T-helper 2 cell treated with Interferon-gamma antibody and Interleukin-4, amounts not matched to agents 100 ng/mL and 5 ng/mL, for 36 hours (primary cell): ENCODE data around the gene MYLK4. TPM values are rescaled to one million over a fixed set of nuclear protein-coding genes. Genes with fewer than 3 reads are reported as not detected.

Source experiments
- intact Hi-C: fragments of 100-400 bp; cut with micrococcal nuclease; formaldehyde crosslinking; loops from one replicate; pipeline ENCODE4 v1.15.1; 2023
- total RNA-seq: library from RNA; stranded (reverse); gene quantifications from 2 replicates; pipeline ENCODE4 v1.2.3, GENCODE V29; 2022

The MYLK4 gene
- total RNA-seq, 1 donor from 2014 or later, result 0.30 TPM

GRCh38 chr6:2780102-2780737 lies 29.5 kb upstream of the MYLK4 start:
- intact Hi-C loops, result no loop called here

GRCh38 chr6:2777249-2777648 lies 26.5 kb upstream of the MYLK4 start:
- intact Hi-C loops, result no loop called here

GRCh38 chr6:2775003-2775402 lies 24.3 kb upstream of the MYLK4 start:
- intact Hi-C loops, result no loop called here

GRCh38 chr6:2773449-2773848 lies 22.7 kb upstream of the MYLK4 start:
- intact Hi-C loops, result no loop called here

- intact Hi-C loops, result no loop called here
Measured at GRCh38 chr6:2772840-2773239, 22.1 kb upstream of the MYLK4 start.

GRCh38 chr6:2771079-2771478 lies 20.4 kb upstream of the MYLK4 start:
- intact Hi-C loops, result no loop called here

GRCh38 chr6:2770171-2770570 lies 19.4 kb upstream of the MYLK4 start:
- intact Hi-C loops, result no loop called here

- intact Hi-C loops, result loop anchor here (5.0 to 10.0 kb wide), 3 partner anchors 389 to 521 kb away; partner anchors contain the start of genes GMDS, PSMG4 and TUBB2A
Measured at GRCh38 chr6:2768696-2769095, 18.0 kb upstream of the MYLK4 start.

- intact Hi-C loops, result loop anchor here (5.0 to 10.0 kb wide), 3 partner anchors 389 to 521 kb away; partner anchors contain the start of genes GMDS, PSMG4 and TUBB2A
Measured at GRCh38 chr6:2767657-2768524, 17.2 kb upstream of the MYLK4 start.

- intact Hi-C loops, result loop anchor here (5.0 to 10.0 kb wide), 3 partner anchors 390 to 520 kb away; partner anchors contain the start of genes GMDS, PSMG4 and TUBB2A
Measured at GRCh38 chr6:2766767-2767656, 16.3 kb upstream of the MYLK4 start.

GRCh38 chr6:2765896-2766766 lies 15.4 kb upstream of the MYLK4 start:
- intact Hi-C loops, result loop anchor here (1.0 to 10.0 kb wide), 13 partner anchors 25 to 1369 kb away; partner anchors contain the start of genes BPHL, ECI2, GMDS and PSMG4

- intact Hi-C loops, result loop anchor here (1.0 to 10.0 kb wide), 13 partner anchors 26 to 1369 kb away; partner anchors contain the start of genes BPHL, ECI2, GMDS and PSMG4
Measured at GRCh38 chr6:2765166-2765895, 14.6 kb upstream of the MYLK4 start, which contains the start of gene WRNIP1. Gene WRNIP1, plus strand, starts transcription at chr6:2765393. Its CDS starts 230 bp downstream, at chr6:2765623.

- intact Hi-C loops, result loop anchor here (1.0 to 10.0 kb wide), 13 partner anchors 27 to 1370 kb away; partner anchors contain the start of genes BPHL, ECI2, GMDS and PSMG4
Measured at GRCh38 chr6:2764610-2765165, 14.0 kb upstream of the MYLK4 start.

- intact Hi-C loops, result loop anchor here (2.0 to 10.0 kb wide), 5 partner anchors 139 to 1371 kb away; partner anchors contain the start of genes ECI2, PSMG4 and SERPINB9
Measured at GRCh38 chr6:2763876-2764540, 13.3 kb upstream of the MYLK4 start.

GRCh38 chr6:2763345-2763841 lies 12.7 kb upstream of the MYLK4 start:
- intact Hi-C loops, result loop anchor here (10.0 kb wide), 1 partner anchor 491 kb away; the partner anchor contains the start of gene PSMG4

GRCh38 chr6:2762868-2763267 lies 12.1 kb upstream of the MYLK4 start:
- intact Hi-C loops, result loop anchor here (10.0 kb wide), 1 partner anchor 492 kb away; the partner anchor contains the start of gene PSMG4
